GM19351 (cell line): ENCODE data around the gene UBE4B.
"Not testable (repeated sequence)": the region's sequence is repeated elsewhere in the genome, so short reads cannot be mapped to it uniquely, and the experiment has no call there.

ENCODE experiments used
- ATAC-seq: cut with Tn5 transposase; IDR thresholded peaks from one replicate; pipeline ENCODE4 v1.9.1; 2021; ENCODE audit warnings: mild to moderate bottlenecking, moderate library complexity; ENCODE audit not compliant: unreplicated experiment

UBE4B gene

GRCh38 chr1:10170239-10170574 is 137.4 kb downstream of the UBE4B start:
- no peak for ATAC-seq

GRCh38 chr1:10171105-10171767 is 138.5 kb downstream of the UBE4B start:
- ATAC-seq: no peak

GRCh38 chr1:10171995-10172669 is 139.4 kb downstream of the UBE4B start:
- no peak for ATAC-seq

- no peak for ATAC-seq
These were observed 140.8 kb downstream of the UBE4B start for GRCh38 chr1:10173582-10173981.

- no peak for ATAC-seq
These were observed 145.1 kb downstream of the UBE4B start for GRCh38 chr1:10177876-10178275.

- ATAC-seq: no peak
These were observed 146.0 kb downstream of the UBE4B start for GRCh38 chr1:10178597-10179405.

- ATAC-seq: no peak
These were observed 146.8 kb downstream of the UBE4B start for GRCh38 chr1:10179406-10180091.

GRCh38 chr1:10181154-10181553 is 148.4 kb downstream of the UBE4B start:
- ATAC-seq: no peak

GRCh38 chr1:10185759-10186158 is 153.0 kb downstream of the UBE4B start:
- ATAC-seq: no peak

- ATAC-seq: no peak
These were observed 153.7 kb downstream of the UBE4B start for GRCh38 chr1:10186331-10187025.

GRCh38 chr1:10187026-10187334 is 154.2 kb downstream of the UBE4B start:
- ATAC-seq: no peak

GRCh38 chr1:10188133-10188650 is 155.4 kb downstream of the UBE4B start:
- ATAC-seq: no peak

- ATAC-seq: no peak
These were observed 156.9 kb downstream of the UBE4B start for GRCh38 chr1:10189659-10190058.

GRCh38 chr1:10192263-10192662 is 159.5 kb downstream of the UBE4B start:
- no peak for ATAC-seq

GRCh38 chr1:10193288-10193687 is 160.5 kb downstream of the UBE4B start:
- no peak for ATAC-seq

GRCh38 chr1:10195570-10195969 is 162.8 kb downstream of the UBE4B start:
- no peak for ATAC-seq

GRCh38 chr1:10196976-10197375 is 164.2 kb downstream of the UBE4B start:
- no peak for ATAC-seq

GRCh38 chr1:10200620-10201019 is 167.9 kb downstream of the UBE4B start:
- ATAC-seq: no peak

GRCh38 chr1:10204003-10204642 is 171.4 kb downstream of the UBE4B start:
- no peak for ATAC-seq

- not testable (repeated sequence) for ATAC-seq
These were observed 172.4 kb downstream of the UBE4B start for GRCh38 chr1:10205206-10205605.
